Fibroblast of villous mesenchyme (primary cell): ENCODE measurements around the gene HPCAL1. TPM values are rescaled to one million over a fixed set of nuclear protein-coding genes. Genes with fewer than 3 reads are reported as not detected.
A peak's percentile ranks its signal among the peaks of the same experiment; 100 is the strongest.

Source experiments
- DNase-seq: peaks from one replicate; pipeline ENCODE4 v3.0.0-alpha.2; 2010; ENCODE audit warnings: low read depth
- H3K4me3 ChIP-seq: 2 replicates; pipeline ENCODE4 v1.5.1; 2011; ENCODE audit warnings: low read depth, mild to moderate bottlenecking, low read length
- total RNA-seq: library from RNA; depleted of rRNA; stranded (reverse); fragments of >200 nt; gene quantifications from 2 replicates; pipeline ENCODE4 v1.2.3, GENCODE V29; 2012
- TF ChIP-seq, protein P1 (sequence below): IDR thresholded peaks from 2 replicates; pipeline ENCODE4 v1.5.1; 2012; ENCODE audit warnings: low read depth, mild to moderate bottlenecking, low read length; ENCODE audit not compliant: insufficient read depth

HPCAL1 gene
- total RNA-seq, 1 donor: 60.0 TPM

DNA sequence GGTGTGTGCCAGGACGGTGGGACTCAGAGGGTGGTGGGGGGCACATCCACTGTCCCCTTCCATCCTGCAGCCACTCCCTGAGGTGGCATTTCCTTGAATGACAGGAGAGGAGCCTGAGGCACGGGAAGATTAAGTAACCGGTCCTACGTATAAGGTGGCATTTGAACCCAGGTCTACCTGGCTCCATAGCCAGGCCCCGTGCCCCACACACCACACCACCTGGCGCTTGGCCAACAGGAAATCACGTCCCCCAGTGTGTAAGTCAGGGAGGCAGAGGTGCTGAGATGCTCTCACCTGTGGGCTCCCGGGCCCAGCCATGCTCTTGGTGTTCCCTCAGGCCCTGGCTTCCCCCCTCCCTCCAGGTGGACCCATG, 53.7 kb downstream of the HPCAL1 start:
- TF ChIP-seq, protein P1, sequence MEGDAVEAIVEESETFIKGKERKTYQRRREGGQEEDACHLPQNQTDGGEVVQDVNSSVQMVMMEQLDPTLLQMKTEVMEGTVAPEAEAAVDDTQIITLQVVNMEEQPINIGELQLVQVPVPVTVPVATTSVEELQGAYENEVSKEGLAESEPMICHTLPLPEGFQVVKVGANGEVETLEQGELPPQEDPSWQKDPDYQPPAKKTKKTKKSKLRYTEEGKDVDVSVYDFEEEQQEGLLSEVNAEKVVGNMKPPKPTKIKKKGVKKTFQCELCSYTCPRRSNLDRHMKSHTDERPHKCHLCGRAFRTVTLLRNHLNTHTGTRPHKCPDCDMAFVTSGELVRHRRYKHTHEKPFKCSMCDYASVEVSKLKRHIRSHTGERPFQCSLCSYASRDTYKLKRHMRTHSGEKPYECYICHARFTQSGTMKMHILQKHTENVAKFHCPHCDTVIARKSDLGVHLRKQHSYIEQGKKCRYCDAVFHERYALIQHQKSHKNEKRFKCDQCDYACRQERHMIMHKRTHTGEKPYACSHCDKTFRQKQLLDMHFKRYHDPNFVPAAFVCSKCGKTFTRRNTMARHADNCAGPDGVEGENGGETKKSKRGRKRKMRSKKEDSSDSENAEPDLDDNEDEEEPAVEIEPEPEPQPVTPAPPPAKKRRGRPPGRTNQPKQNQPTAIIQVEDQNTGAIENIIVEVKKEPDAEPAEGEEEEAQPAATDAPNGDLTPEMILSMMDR: no peak
- DNase-seq: no peak
- no peak overlapping the region for H3K4me3 ChIP-seq

DNA sequence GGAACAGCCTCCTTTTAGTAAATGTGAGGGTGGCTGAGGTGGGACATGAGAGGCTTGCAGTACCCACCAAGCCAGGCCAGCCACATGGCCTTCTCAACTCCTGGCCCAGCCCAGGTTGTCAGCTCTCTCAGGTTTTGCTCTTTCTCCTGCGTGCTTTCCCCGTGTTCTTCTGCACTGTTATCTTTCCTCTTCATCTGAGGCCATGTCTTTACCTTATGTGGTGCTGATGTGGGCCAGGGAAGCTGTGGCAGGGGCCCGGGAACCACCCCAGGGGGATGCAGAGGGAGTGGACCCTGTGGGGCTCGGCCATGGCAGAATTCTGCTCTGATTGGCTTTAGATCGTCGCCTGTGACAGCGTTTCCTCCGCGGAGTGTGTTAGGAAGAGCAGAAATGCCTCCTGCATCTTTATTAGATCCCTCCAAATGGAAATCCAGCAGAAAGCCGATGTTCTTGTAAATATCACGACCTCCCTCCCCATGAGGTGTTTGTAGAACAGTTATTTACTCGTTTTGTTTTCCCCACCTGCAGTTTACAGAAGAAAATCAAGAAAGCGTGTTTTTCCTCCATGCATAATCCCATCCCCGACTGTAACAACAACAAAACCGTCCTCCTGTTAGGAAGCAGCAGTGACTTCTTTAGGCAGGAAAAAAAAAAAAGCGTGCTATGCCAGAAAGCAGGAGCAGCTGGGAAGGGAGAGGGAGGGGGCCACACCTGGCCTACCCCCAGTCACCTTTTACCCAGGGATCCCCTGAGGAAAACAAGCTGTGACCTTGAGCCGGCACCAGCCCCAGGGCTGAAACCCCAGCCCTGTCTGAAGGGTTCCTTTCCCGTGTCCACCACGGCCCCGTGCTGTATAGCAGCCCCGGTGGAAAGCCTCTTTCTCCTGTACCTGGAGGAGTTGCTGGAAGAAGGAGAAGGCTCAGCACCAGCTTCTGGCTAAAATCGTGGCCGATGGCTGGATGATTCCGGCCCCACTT, 54.8 kb downstream of the HPCAL1 start:
- no peak overlapping the region for H3K4me3 ChIP-seq
- TF ChIP-seq, protein P1: no peak
- no peak for DNase-seq

DNA sequence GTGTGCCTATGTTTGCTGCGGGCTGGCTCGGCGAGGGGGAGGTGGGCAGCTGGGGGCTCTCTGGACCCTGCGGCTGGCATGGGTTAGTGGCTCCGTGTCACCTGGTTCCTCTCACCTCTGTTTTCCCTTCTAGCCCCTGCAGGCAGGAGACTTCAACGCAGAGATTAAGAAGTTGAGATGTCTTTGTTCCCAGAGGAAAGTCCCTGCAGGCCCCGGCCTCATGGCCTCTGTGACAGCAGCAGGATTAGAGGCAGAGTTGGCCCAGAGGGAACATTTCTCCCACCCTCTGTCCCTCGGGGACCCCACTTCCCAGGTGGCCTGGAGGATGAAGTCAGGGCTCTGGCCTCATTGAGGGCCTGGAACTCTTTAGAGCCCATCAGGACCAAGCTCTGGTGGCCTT, 56.5 kb downstream of the HPCAL1 start:
- H3K4me3 ChIP-seq: no peak overlapping the region
- DNase-seq: no peak
- TF ChIP-seq, protein P1: no peak

DNA sequence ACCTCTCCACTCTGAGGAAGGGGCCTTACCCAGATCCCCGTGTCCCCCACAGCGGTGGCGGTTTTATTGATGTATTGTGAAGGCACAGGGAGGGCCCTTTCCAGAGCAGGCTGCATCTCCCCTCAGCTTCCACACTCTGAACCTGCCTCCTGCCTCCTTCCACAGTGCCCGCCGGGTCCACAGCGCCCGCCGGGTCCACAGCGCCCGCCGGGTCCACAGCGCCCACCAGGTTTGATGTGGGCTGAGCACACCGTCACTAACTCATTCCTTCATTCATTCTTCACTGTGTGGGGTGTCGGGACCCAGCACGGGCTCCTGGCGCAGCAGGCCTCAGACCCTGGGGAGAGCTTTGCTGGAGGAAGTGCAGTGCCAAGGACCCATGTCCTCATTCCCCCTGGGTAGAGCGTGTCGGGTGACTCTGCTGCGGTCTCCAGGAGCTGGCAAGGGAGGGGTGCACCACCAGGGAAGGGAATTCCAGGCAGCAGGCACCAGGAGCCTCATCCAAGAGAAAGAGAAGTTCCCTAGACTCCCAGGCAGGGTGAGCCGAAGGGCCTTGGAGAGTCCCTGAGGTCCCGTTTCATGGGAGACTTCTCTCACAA, 57.1 kb downstream of the HPCAL1 start:
- DNase-seq: no peak
- TF ChIP-seq, protein P1: no peak
- H3K4me3 ChIP-seq: no peak overlapping the region

DNA sequence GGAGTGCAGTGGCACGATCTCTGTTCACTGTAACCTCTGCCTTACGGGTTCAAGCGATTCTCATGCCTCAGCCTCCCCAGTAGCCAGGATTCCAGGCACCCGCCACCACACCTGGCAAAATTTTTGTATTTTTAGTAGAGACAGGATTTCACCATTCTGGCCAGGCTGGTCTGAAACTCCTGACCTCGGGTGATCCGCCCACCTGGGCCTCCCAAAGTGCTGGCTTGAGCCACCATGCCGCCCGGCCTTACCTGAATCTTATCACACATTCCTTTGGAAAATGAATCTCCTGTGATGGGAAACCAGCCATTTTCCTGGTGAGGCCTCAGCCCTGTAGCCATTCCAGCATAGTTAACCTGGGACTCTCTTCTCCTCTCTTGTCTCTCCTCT, 57.8 kb downstream of the HPCAL1 start:
- no peak for DNase-seq

DNA sequence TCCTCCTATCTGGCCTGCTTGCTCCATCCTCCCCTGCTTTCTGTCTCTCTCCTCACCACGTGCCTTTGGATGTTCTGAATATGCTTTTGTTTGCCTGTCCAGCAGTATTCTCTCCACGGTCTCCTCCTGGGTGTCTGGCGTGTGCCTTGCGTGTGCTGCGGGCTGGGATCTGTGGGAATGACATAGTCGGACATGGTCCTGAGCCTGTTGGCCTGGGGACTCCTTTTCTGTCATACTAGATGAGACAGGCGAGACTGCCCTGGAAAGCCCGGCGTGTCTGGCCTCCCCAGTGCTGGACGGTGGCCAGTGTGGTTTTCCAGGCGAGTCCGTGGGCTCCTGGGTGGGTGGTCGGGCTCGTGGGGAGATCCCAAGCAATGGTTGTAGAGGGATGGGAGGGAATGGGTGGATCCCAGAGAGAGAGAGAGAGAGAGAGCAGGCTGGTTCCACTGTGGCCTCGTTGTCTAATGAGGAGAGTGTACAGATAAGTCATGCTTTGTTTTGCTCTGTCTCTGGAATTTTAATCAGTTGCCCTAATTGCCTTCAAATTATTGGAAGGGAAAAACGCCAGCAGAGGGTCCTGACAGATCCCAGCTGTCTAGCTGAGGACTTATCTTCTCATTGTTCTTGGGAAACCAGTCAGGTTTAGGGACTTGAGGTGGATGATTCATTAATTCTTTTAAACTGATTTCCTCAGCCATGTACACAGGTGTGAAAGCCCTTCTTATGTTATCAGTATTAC, 58.3 kb downstream of the HPCAL1 start:
- DNase-seq: peak; percentile 43
- H3K4me3 ChIP-seq: no peak overlapping the region

More for the DNA sequence above, 57.8 kb downstream of the HPCAL1 start:
- TF ChIP-seq, protein P1: no peak
- H3K4me3 ChIP-seq: no peak overlapping the region

More for the DNA sequence above, 58.3 kb downstream of the HPCAL1 start:
- TF ChIP-seq, protein P1: no peak
